Keratinocyte (primary cell): Measurements from ENCODE around the gene DOCK1.

ENCODE experiments used
- EZH2 ChIP-seq: IDR thresholded peaks from one replicate; pipeline ENCODE4 v1.6.1; 2012; ENCODE audit warnings: inconsistent platforms, mild to moderate bottlenecking, low read length, moderate library complexity
- TF ChIP-seq, protein P1 (sequence below), 3 experiments: IDR thresholded peaks in 1 of 3; conservative IDR thresholded peaks in 1 of 3; optimal IDR thresholded peaks in 1 of 3; 2 replicates in 2 of 3; 3 replicates in 1 of 3; pipeline versions ENCODE3 to v1.5.1; 2011; ENCODE audit warnings: low read length in 3 of 3, mild to moderate bottlenecking in 3 of 3, moderate library complexity in 2 of 3, control low read depth in 1 of 3, inconsistent platforms in 1 of 3; ENCODE audit not compliant: insufficient read depth in 2 of 3; ENCODE audit errors: extremely low read depth in 1 of 3

DNA sequence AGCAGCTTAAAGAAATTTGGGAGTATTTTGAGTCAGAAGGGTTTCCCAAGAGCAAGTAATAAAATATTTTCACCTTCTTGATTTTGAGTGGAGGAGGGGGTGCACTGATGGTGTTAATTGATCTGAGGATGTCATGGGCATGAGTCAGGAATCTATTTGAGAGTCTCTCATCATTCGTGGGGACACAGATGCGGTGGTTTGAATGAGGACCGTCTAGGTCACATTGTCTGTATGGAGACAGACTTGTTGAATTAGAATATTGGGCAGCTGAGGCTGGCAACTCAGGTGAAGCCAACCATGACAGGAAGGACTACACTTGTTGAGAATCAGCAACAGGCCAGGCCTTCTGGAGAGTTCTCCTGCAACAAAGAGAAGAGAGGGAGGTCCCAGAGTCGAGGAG, 164.2 kb downstream of the DOCK1 start:
- TF ChIP-seq, protein P1, sequence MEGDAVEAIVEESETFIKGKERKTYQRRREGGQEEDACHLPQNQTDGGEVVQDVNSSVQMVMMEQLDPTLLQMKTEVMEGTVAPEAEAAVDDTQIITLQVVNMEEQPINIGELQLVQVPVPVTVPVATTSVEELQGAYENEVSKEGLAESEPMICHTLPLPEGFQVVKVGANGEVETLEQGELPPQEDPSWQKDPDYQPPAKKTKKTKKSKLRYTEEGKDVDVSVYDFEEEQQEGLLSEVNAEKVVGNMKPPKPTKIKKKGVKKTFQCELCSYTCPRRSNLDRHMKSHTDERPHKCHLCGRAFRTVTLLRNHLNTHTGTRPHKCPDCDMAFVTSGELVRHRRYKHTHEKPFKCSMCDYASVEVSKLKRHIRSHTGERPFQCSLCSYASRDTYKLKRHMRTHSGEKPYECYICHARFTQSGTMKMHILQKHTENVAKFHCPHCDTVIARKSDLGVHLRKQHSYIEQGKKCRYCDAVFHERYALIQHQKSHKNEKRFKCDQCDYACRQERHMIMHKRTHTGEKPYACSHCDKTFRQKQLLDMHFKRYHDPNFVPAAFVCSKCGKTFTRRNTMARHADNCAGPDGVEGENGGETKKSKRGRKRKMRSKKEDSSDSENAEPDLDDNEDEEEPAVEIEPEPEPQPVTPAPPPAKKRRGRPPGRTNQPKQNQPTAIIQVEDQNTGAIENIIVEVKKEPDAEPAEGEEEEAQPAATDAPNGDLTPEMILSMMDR (optimal IDR thresholded peaks at IDR 0.05 in 1 of 3, IDR thresholded peaks at IDR 0.05 in 1 of 3, conservative IDR thresholded peaks at IDR 0.05 in 1 of 3; ENCODE audit: extremely low read depth in 1 of 3, insufficient read depth in 2 of 3, low read length in 3 of 3): no peak
- TF ChIP-seq EZH2: no peak
